ENCODE results near the gene NOP9. TPM values are rescaled to one million over a fixed set of nuclear protein-coding genes. Genes with fewer than 3 reads are reported as not detected.
"Not testable (repeated sequence)": the region's sequence is repeated elsewhere in the genome, so short reads cannot be mapped to it uniquely, and the experiment has no call there.

The NOP9 gene
- total and polyA plus RNA-seq, 9 of the 15 experiments (the other 6 are each of a cell fraction or from before 2014, with no cell fraction given), result 1.0 to 27.9 (median 15.1) TPM

DNA sequence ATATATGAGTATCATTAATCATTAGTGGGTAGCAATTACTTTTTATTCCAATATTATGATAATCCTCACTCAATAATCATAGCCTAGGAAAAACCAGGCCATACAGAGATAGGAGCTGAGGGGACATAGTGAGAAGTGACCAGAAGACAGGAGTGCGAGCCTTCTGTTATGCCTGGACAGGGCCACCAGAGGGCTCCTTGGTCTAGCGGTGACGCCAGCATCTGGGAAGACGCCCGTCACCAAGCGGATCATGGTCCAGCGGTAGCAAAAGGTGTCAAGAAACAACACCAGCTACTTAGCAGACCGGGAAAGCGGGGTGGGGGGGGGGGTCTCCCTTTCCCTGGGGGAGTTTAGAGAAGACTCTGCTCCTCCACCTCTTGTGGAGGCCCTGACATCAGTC is 28.3 kb downstream of the NOP9 start:
- ChIA-PET POLR2A (interaction anchor here (1.1 to 1.3 kb wide), 2 partner anchors 104 to 109 kb away, joined by 3 to 6 read pairs; no protein-coding TSS in a partner anchor), CTCF (ENCODE audit: low intra/inter-chr PET ratio) (interaction anchor here (1.5 to 1.7 kb wide), 2 partner anchors 103 to 108 kb away, joined by 5 read pairs; no protein-coding TSS in a partner anchor)
- H4K20me1 ChIP-seq (replicated peaks; ENCODE audit: control insufficient read depth, insufficient read depth, low read length); H3K9me1 ChIP-seq (ENCODE audit: control insufficient read depth, insufficient read depth, low read length); H2AFZ ChIP-seq (ENCODE audit: low read depth, low read length); H3K27me3 ChIP-seq (ENCODE audit: control insufficient read depth in 2 of 2, insufficient read depth in 2 of 2, low read length in 2 of 2); H3K9ac ChIP-seq (ENCODE audit: insufficient read depth in 1 of 2, low read depth in 2 of 2, low read length in 2 of 2); H3K36me3 ChIP-seq (ENCODE audit: control insufficient read depth, insufficient read depth, low read length); H3K4me2 ChIP-seq (ENCODE audit: insufficient read depth, low read length); BruUV-seq (replicated peaks); H3K79me2 ChIP-seq (ENCODE audit: control insufficient read depth, insufficient read depth, low read length); H3K4me3 ChIP-seq; ATAC-seq; H3K27ac ChIP-seq (ENCODE audit: extremely low read depth, low read depth, low read length); H3K9me3 ChIP-seq (replicated peaks; ENCODE audit: control insufficient read depth, insufficient read depth, low read depth, low read length); TF ChIP-seq CREB1 (IDR thresholded peaks at IDR 0.05); ATF1 (CRISPR knock-in tag; IDR thresholded peaks at IDR 0.05): not testable (repeated sequence)
- peaks cover 5 to 20% of the 10 kb centered on the region in 2 experiments; a peak in 4 of 5 replicates for H3K4me1 ChIP-seq (replicated peaks in 1 of 2; ENCODE audit: control insufficient read depth in 2 of 2, insufficient read depth in 2 of 2, low read length in 2 of 2)
- intact Hi-C loops (cut with micrococcal nuclease) (loop anchor here (1.0 kb wide), 1 partner anchor 103 kb away; no protein-coding TSS in a partner anchor), in situ Hi-C loops (cut with MboI) (loop anchor here (25.0 kb wide), 1 partner anchor 359 kb away; no protein-coding TSS in a partner anchor)
- DNase-seq (ENCODE audit: extremely low read depth in 1 of 4, low spot score in 3 of 4), result peak in 1 of 4 experiments; percentile 37
- FAIRE-seq, result peak; percentile 75
- WGBS (ENCODE audit: insufficient coverage, low coverage, missing lambda C conversion rate), result 0% methylated on average over 6 of the region's 9 CpGs
- peak; percentile 75 for TF ChIP-seq CREM (IDR thresholded peaks at IDR 0.05; ENCODE audit: low read depth)
- TF ChIP-seq, protein P1, sequence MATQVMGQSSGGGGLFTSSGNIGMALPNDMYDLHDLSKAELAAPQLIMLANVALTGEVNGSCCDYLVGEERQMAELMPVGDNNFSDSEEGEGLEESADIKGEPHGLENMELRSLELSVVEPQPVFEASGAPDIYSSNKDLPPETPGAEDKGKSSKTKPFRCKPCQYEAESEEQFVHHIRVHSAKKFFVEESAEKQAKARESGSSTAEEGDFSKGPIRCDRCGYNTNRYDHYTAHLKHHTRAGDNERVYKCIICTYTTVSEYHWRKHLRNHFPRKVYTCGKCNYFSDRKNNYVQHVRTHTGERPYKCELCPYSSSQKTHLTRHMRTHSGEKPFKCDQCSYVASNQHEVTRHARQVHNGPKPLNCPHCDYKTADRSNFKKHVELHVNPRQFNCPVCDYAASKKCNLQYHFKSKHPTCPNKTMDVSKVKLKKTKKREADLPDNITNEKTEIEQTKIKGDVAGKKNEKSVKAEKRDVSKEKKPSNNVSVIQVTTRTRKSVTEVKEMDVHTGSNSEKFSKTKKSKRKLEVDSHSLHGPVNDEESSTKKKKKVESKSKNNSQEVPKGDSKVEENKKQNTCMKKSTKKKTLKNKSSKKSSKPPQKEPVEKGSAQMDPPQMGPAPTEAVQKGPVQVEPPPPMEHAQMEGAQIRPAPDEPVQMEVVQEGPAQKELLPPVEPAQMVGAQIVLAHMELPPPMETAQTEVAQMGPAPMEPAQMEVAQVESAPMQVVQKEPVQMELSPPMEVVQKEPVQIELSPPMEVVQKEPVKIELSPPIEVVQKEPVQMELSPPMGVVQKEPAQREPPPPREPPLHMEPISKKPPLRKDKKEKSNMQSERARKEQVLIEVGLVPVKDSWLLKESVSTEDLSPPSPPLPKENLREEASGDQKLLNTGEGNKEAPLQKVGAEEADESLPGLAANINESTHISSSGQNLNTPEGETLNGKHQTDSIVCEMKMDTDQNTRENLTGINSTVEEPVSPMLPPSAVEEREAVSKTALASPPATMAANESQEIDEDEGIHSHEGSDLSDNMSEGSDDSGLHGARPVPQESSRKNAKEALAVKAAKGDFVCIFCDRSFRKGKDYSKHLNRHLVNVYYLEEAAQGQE (IDR thresholded peaks at IDR 0.05; ENCODE audit: borderline replicate concordance), result peak; percentile 45; the same call in 1 of the 2 replicates
- TF ChIP-seq, protein P1 (CRISPR knock-in tag; IDR thresholded peaks at IDR 0.05; ENCODE audit: low read depth), result not testable (repeated sequence)
- TF ChIP-seq CREB1 (CRISPR knock-in tag; IDR thresholded peaks at IDR 0.05), result peak; percentile 62; the same call in 1 of the 2 replicates
- TF ChIP-seq ATF1 (tag; IDR thresholded peaks at IDR 0.05), result peak; percentile 57
- 0 out of 2 replicates have a peak, but pooled peaks have one; percentile 10 for TF ChIP-seq DEAF1 (CRISPR knock-in tag; IDR thresholded peaks at IDR 0.05)
- TF ChIP-seq STAG1 (CRISPR knock-in tag; IDR thresholded peaks at IDR 0.05; ENCODE audit: borderline replicate concordance), result peak; percentile 20; the same call in 1 of the 2 replicates
- peak; percentile 44 to 73; a peak in 3 of 4 replicates for TF ChIP-seq RAD21 (CRISPR knock-in tag; conservative IDR thresholded peaks at IDR 0.05 in 1 of 2, IDR thresholded peaks at IDR 0.05 in 1 of 2)
- TF ChIP-seq, protein P2, sequence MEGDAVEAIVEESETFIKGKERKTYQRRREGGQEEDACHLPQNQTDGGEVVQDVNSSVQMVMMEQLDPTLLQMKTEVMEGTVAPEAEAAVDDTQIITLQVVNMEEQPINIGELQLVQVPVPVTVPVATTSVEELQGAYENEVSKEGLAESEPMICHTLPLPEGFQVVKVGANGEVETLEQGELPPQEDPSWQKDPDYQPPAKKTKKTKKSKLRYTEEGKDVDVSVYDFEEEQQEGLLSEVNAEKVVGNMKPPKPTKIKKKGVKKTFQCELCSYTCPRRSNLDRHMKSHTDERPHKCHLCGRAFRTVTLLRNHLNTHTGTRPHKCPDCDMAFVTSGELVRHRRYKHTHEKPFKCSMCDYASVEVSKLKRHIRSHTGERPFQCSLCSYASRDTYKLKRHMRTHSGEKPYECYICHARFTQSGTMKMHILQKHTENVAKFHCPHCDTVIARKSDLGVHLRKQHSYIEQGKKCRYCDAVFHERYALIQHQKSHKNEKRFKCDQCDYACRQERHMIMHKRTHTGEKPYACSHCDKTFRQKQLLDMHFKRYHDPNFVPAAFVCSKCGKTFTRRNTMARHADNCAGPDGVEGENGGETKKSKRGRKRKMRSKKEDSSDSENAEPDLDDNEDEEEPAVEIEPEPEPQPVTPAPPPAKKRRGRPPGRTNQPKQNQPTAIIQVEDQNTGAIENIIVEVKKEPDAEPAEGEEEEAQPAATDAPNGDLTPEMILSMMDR (IDR thresholded peaks at IDR 0.05 in 2 of 3, conservative IDR thresholded peaks at IDR 0.05 in 1 of 3; ENCODE audit: insufficient read depth in 2 of 3, low read depth in 1 of 3, low read length in 3 of 3), result peak; percentile 30 to 37 (median 31); a peak in 4 of 6 replicates
